ENCODE results near the gene TCN2. TPM values are rescaled to one million over a fixed set of nuclear protein-coding genes. Genes with fewer than 3 reads are reported as not detected.

Gene TCN2
- total and polyA plus RNA-seq, 4 donors = 6.7 to 14.1 (median 13.0) TPM

DNA sequence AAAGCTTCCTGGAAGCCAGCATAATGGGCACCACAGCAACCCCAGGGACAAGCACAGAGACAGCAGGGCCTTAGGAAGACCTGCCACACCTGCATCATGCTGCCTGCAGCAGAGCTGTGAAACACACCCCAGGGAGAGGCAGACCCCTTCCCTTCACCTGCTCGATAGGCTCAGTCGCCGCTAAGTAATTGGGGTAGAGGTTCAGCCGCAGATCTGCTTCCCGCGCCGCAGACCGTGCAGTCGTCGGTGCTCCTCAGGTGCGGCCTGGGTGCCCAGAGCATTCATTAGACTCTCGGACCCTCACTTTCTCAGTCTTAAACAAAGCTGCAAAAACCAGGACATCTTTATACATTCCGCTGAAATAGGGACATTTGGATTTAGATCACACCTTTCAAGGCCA is 57.8 kb downstream of the TCN2 start:
- no peak overlapping the region for H3K9ac ChIP-seq (ENCODE audit: low read depth in 1 of 2, low read length in 2 of 2)
- WGBS = 95% methylated on average over 13 of the region's 13 CpGs
- TF ChIP-seq SP1 (IDR thresholded peaks at IDR 0.05) (no peak), RAD21 (IDR thresholded peaks at IDR 0.05) (no peak), EGR1 (IDR thresholded peaks at IDR 0.05; ENCODE audit: low read depth in 2 of 2) (no peak), FOXA1 (IDR thresholded peaks at IDR 0.05) (no peak)
- TF ChIP-seq, protein P1, sequence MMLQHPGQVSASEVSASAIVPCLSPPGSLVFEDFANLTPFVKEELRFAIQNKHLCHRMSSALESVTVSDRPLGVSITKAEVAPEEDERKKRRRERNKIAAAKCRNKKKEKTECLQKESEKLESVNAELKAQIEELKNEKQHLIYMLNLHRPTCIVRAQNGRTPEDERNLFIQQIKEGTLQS (IDR thresholded peaks at IDR 0.05) = no peak
- TF ChIP-seq, protein P2, sequence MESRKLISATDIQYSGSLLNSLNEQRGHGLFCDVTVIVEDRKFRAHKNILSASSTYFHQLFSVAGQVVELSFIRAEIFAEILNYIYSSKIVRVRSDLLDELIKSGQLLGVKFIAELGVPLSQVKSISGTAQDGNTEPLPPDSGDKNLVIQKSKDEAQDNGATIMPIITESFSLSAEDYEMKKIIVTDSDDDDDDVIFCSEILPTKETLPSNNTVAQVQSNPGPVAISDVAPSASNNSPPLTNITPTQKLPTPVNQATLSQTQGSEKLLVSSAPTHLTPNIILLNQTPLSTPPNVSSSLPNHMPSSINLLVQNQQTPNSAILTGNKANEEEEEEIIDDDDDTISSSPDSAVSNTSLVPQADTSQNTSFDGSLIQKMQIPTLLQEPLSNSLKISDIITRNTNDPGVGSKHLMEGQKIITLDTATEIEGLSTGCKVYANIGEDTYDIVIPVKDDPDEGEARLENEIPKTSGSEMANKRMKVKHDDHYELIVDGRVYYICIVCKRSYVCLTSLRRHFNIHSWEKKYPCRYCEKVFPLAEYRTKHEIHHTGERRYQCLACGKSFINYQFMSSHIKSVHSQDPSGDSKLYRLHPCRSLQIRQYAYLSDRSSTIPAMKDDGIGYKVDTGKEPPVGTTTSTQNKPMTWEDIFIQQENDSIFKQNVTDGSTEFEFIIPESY (IDR thresholded peaks at IDR 0.05) = no peak
- peaks cover 2 to 3% (median 2%) of the 10 kb centered on the region in 4 donors for H3K36me3 ChIP-seq (ENCODE audit: control insufficient read depth in 4 of 4, insufficient read depth in 3 of 4, low read depth in 1 of 4, low read length in 3 of 4)
- no peaks in the 10 kb centered on the region for H3K27me3 ChIP-seq (ENCODE audit: control insufficient read depth in 4 of 4, insufficient read depth in 4 of 4, low read length in 3 of 4)
- no peak for DNase-seq (ENCODE audit: low spot score)
- H3K4me1 ChIP-seq (ENCODE audit: control insufficient read depth in 4 of 4, insufficient read depth in 4 of 4, low read length in 3 of 4) = peaks cover 2 to 19% (median 13%) of the 10 kb centered on the region in 4 donors
- no peak overlapping the region for H3K4me3 ChIP-seq (ENCODE audit: low read depth in 1 of 3, low read length in 3 of 3)
- no peak overlapping the region for H3K27ac ChIP-seq (ENCODE audit: low read depth in 1 of 2, low read length in 2 of 2)
- no peaks in the 10 kb centered on the region for H3K9me3 ChIP-seq (ENCODE audit: control insufficient read depth in 4 of 4, low read length in 3 of 4)

DNA sequence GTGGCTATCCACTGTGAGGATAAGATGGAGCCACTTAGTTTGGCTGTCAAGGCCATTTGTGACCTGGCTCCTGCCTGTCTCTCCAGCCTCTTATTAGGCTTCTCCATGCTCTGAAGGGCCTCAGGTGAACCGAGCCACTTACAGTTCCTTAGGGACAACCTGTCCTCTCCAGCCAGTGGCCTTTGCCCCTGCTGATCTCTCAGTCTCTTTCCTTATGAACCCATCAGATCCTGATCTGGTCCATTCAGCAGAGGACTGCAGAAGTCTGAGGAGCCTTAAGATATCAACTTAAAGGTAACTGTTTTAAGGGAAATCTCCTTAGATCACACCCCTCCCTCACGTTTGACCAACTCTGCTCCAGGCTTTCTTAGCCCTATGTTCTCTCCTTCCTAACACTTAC is 58.3 kb downstream of the TCN2 start:
- no peak overlapping the region for H3K27ac ChIP-seq (ENCODE audit: low read depth in 1 of 2, low read length in 2 of 2)
- H3K36me3 ChIP-seq (ENCODE audit: control insufficient read depth in 4 of 4, insufficient read depth in 3 of 4, low read depth in 1 of 4, low read length in 3 of 4) = peaks cover 2 to 3% (median 2%) of the 10 kb centered on the region in 4 donors
- no peak overlapping the region for H3K9ac ChIP-seq (ENCODE audit: low read depth in 1 of 2, low read length in 2 of 2)
- 78% methylated on average over 2 of the region's 2 CpGs for WGBS
- peaks cover 2 to 19% (median 13%) of the 10 kb centered on the region in 4 donors for H3K4me1 ChIP-seq (ENCODE audit: control insufficient read depth in 4 of 4, insufficient read depth in 4 of 4, low read length in 3 of 4)
- H3K27me3 ChIP-seq (ENCODE audit: control insufficient read depth in 4 of 4, insufficient read depth in 4 of 4, low read length in 3 of 4) = no peaks in the 10 kb centered on the region
- no peak for TF ChIP-seq FOXA2 (IDR thresholded peaks at IDR 0.05)
- TF ChIP-seq NR2F2 (IDR thresholded peaks at IDR 0.05) = no peak
- TF ChIP-seq RXRA (IDR thresholded peaks at IDR 0.05) = no peak
- TF ChIP-seq TAF1 (conservative IDR thresholded peaks at IDR 0.05) = no peak
- TF ChIP-seq JUND (IDR thresholded peaks at IDR 0.05) = no peak
- TF ChIP-seq GABPA (IDR thresholded peaks at IDR 0.05 in 1 of 2, conservative IDR thresholded peaks at IDR 0.05 in 1 of 2) = no peak
- TF ChIP-seq YY1 (IDR thresholded peaks at IDR 0.05) = no peak
- TF ChIP-seq SP1 (IDR thresholded peaks at IDR 0.05) = no peak
- TF ChIP-seq FOXA1 (IDR thresholded peaks at IDR 0.05) = no peak
- TF ChIP-seq, protein P3, sequence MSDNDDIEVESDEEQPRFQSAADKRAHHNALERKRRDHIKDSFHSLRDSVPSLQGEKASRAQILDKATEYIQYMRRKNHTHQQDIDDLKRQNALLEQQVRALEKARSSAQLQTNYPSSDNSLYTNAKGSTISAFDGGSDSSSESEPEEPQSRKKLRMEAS (IDR thresholded peaks at IDR 0.05) = no peak
- TF ChIP-seq HNF4A (conservative IDR thresholded peaks at IDR 0.05) = no peak
- no peak for TF ChIP-seq RAD21 (IDR thresholded peaks at IDR 0.05)
- TF ChIP-seq, protein P4, sequence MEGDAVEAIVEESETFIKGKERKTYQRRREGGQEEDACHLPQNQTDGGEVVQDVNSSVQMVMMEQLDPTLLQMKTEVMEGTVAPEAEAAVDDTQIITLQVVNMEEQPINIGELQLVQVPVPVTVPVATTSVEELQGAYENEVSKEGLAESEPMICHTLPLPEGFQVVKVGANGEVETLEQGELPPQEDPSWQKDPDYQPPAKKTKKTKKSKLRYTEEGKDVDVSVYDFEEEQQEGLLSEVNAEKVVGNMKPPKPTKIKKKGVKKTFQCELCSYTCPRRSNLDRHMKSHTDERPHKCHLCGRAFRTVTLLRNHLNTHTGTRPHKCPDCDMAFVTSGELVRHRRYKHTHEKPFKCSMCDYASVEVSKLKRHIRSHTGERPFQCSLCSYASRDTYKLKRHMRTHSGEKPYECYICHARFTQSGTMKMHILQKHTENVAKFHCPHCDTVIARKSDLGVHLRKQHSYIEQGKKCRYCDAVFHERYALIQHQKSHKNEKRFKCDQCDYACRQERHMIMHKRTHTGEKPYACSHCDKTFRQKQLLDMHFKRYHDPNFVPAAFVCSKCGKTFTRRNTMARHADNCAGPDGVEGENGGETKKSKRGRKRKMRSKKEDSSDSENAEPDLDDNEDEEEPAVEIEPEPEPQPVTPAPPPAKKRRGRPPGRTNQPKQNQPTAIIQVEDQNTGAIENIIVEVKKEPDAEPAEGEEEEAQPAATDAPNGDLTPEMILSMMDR (IDR thresholded peaks at IDR 0.05; ENCODE audit: low read depth, low read length, missing input control) = no peak
- TF ChIP-seq, protein P1 (IDR thresholded peaks at IDR 0.05) = no peak
- TF ChIP-seq, protein P2 (IDR thresholded peaks at IDR 0.05) = no peak
- TF ChIP-seq HNF4G (IDR thresholded peaks at IDR 0.05) = no peak
- no peak for TF ChIP-seq EGR1 (IDR thresholded peaks at IDR 0.05; ENCODE audit: low read depth in 2 of 2)
- no peak overlapping the region for H3K4me3 ChIP-seq (ENCODE audit: low read depth in 1 of 3, low read length in 3 of 3)
- no peaks in the 10 kb centered on the region for H3K9me3 ChIP-seq (ENCODE audit: control insufficient read depth in 4 of 4, low read length in 3 of 4)
- DNase-seq (ENCODE audit: low spot score) = no peak

Measured in liver (tissue), 9 donors.